GM23338 (cell line): Measurements from ENCODE around the gene ARMC7. TPM values are rescaled to one million over a fixed set of nuclear protein-coding genes. Genes with fewer than 3 reads are reported as not detected.
A peak's percentile ranks its signal among the peaks of the same experiment; 100 is the strongest.

ENCODE experiments used
- ATAC-seq: fragments of 200-7000 bp; cut with Tn5 transposase; 3 replicates; pipeline ENCODE4 v1.9.1; 2020
- DNase-seq: peaks from one replicate; pipeline ENCODE4 v3.0.0-alpha.2; 2015; ENCODE audit warnings: low spot score
- H2AFZ ChIP-seq: fragments of 200-600 bp; sonication (generic); 2 replicates; pipeline ENCODE4 v1.8.0; 2016; ENCODE audit warnings: antibody characterized with exemption, mild to moderate bottlenecking, moderate library complexity
- H3F3A ChIP-seq: fragments of 200-600 bp; sonication (generic); replicated peaks from 2 replicates; pipeline ENCODE4 v1.8.0; 2017; ENCODE audit warnings: antibody characterized with exemption, mixed run types, low read depth
- H3K27ac ChIP-seq: fragments of 200-600 bp; sonication (generic); 2 replicates; pipeline ENCODE4 v1.6.1; 2016; ENCODE audit warnings: low read depth
- H3K27me3 ChIP-seq: fragments of 200-600 bp; sonication (generic); 2 replicates; pipeline ENCODE4 v1.8.0; 2016; ENCODE audit warnings: mild to moderate bottlenecking, mixed run types, moderate library complexity; ENCODE audit not compliant: insufficient read depth
- H3K36me3 ChIP-seq: fragments of 200-600 bp; sonication (generic); 2 replicates; pipeline ENCODE4 v1.8.0; 2016; ENCODE audit warnings: mild to moderate bottlenecking; ENCODE audit not compliant: insufficient read depth
- H3K4me1 ChIP-seq: fragments of 200-600 bp; sonication (generic); 2 replicates; pipeline ENCODE4 v1.8.0; 2016; ENCODE audit warnings: mild to moderate bottlenecking, moderate library complexity; ENCODE audit not compliant: insufficient read depth
- H3K4me2 ChIP-seq: fragments of 200-600 bp; sonication (generic); 2 replicates; pipeline ENCODE4 v1.7.1; 2017; ENCODE audit warnings: mixed run types
- H3K4me3 ChIP-seq: fragments of 200-600 bp; sonication (generic); 2 replicates; pipeline ENCODE4 v1.6.1; 2016; ENCODE audit warnings: mixed run types
- H3K79me2 ChIP-seq: fragments of 200-600 bp; sonication (generic); replicated peaks from 2 replicates; pipeline ENCODE4 v1.8.0; 2017; ENCODE audit warnings: mild to moderate bottlenecking; ENCODE audit not compliant: insufficient read depth
- H3K9me2 ChIP-seq: fragments of 200-600 bp; sonication (generic); 2 replicates; pipeline ENCODE4 v1.8.0; 2017; ENCODE audit not compliant: insufficient read depth
- H4K20me1 ChIP-seq: fragments of 200-600 bp; sonication (generic); replicated peaks from 2 replicates; pipeline ENCODE4 v1.8.0; 2017; ENCODE audit warnings: mild to moderate bottlenecking; ENCODE audit not compliant: insufficient read depth
- H3K27ac Mint-ChIP-seq: 2 replicates; pipeline ENCODE4 v1.8.0; 2020; ENCODE audit warnings: inconsistent platforms, mild to moderate bottlenecking, moderate library complexity, mixed read lengths
- H3K27me3 Mint-ChIP-seq: 3 replicates; pipeline ENCODE4 v1.8.0; 2022; ENCODE audit warnings: low read depth, mild to moderate bottlenecking, moderate library complexity, mixed read lengths, inconsistent platforms; ENCODE audit not compliant: insufficient read depth, poor library complexity
- H3K36me3 Mint-ChIP-seq: 3 replicates; pipeline ENCODE4 v1.8.0; 2021; ENCODE audit warnings: low read depth, mild to moderate bottlenecking, inconsistent platforms, moderate library complexity, mixed read lengths
- H3K4me1 Mint-ChIP-seq: 3 replicates; pipeline ENCODE4 v1.8.0; 2020; ENCODE audit warnings: mild to moderate bottlenecking, inconsistent platforms, mixed read lengths
- H3K4me3 Mint-ChIP-seq: 3 replicates; pipeline ENCODE4 v1.8.0; 2021; ENCODE audit warnings: moderate library complexity, mild to moderate bottlenecking, inconsistent platforms, mixed read lengths
- H3K9me3 Mint-ChIP-seq: 3 replicates; pipeline ENCODE4 v1.8.0; 2020; ENCODE audit warnings: moderate library complexity, mild to moderate bottlenecking, inconsistent platforms, mixed read lengths
- CREB1 ChIP-seq: fragments of 250-450 bp; sonication (Bioruptor Pico); IDR thresholded peaks from 2 replicates; pipeline ENCODE4 v1.5.0; 2020; ENCODE audit warnings: low read depth, mild to moderate bottlenecking, moderate library complexity
- EZH2 ChIP-seq: fragments of 200-600 bp; sonication (generic); IDR thresholded peaks from one replicate; pipeline ENCODE4 v1.8.0; 2017; ENCODE audit warnings: antibody characterized with exemption, mild to moderate bottlenecking, low read depth; ENCODE audit not compliant: unreplicated experiment
- EZH2phosphoT487 ChIP-seq: fragments of 200-600 bp; sonication (generic); IDR thresholded peaks from one replicate; pipeline ENCODE4 v1.8.1; 2018; ENCODE audit warnings: antibody characterized with exemption; ENCODE audit not compliant: unreplicated experiment
- JUNB ChIP-seq: IDR thresholded peaks from one replicate; pipeline ENCODE4 v1.6.1; 2016; ENCODE audit warnings: antibody characterized with exemption; ENCODE audit not compliant: unreplicated experiment
- NANOG ChIP-seq: IDR thresholded peaks from 2 replicates; pipeline ENCODE4 v1.6.1; 2016; ENCODE audit warnings: antibody characterized with exemption, borderline replicate concordance
- POLR2AphosphoS5 ChIP-seq: IDR thresholded peaks from 2 replicates; pipeline ENCODE4 v1.6.1; 2016; ENCODE audit warnings: antibody characterized with exemption, low read depth
- STAT1 ChIP-seq: IDR thresholded peaks from one replicate; pipeline ENCODE4 v1.6.1; 2016; ENCODE audit warnings: antibody characterized with exemption; ENCODE audit not compliant: unreplicated experiment
- ZNF114 ChIP-seq: fragments of 250-450 bp; sonication (Bioruptor Pico); IDR thresholded peaks from 2 replicates; pipeline ENCODE4 v1.5.0; 2020; ENCODE audit warnings: mild to moderate bottlenecking, moderate library complexity
- ZNF331 ChIP-seq: fragments of 250-450 bp; sonication (Bioruptor Pico); IDR thresholded peaks from 2 replicates; pipeline ENCODE4 v1.5.0; 2020; ENCODE audit warnings: low read depth, mild to moderate bottlenecking, moderate library complexity
- polyA plus RNA-seq: library from polyadenylated mRNA; unstranded; fragments of >200 nt; fragmentation: Nextera tagmentation; extraction: Ambion mirVana; gene quantifications from 2 replicates; pipeline ENCODE4 v1.2.1, GENCODE V29; 2016
- total RNA-seq: library from RNA; depleted of rRNA; stranded (reverse); fragments of >200 nt; shearing (Covaris generic); gene quantifications from 2 replicates; pipeline ENCODE4 v1.2.3, GENCODE V29; 2014
- TF ChIP-seq, protein P1 (sequence below): IDR thresholded peaks from one replicate; pipeline ENCODE4 v1.6.1; 2018; ENCODE audit warnings: antibody characterized with exemption; ENCODE audit not compliant: unreplicated experiment
- TF ChIP-seq, protein P2 (sequence below), 2 experiments: fragments of 200-600 bp in 1 of 2; sonication (generic) in 1 of 2; conservative IDR thresholded peaks; 2 replicates each; pipeline versions ENCODE4 v1.5.1 to v1.6.1; 2016 to 2017; ENCODE audit warnings: antibody characterized with exemption in 2 of 2, low read depth in 2 of 2, mild to moderate bottlenecking in 2 of 2, moderate library complexity in 1 of 2
- TF ChIP-seq, protein P3 (sequence below): fragments of 250-450 bp; sonication (Bioruptor Pico); IDR thresholded peaks from 2 replicates; pipeline ENCODE4 v1.5.0; 2020; ENCODE audit warnings: mild to moderate bottlenecking, moderate library complexity
- TF ChIP-seq, protein P4 (sequence below): IDR thresholded peaks from 2 replicates; pipeline ENCODE4 v1.6.1; 2016; ENCODE audit warnings: antibody characterized with exemption

ARMC7 gene
- total and polyA plus RNA-seq, 2 experiments from 2014 or later = 5.6 to 8.4 TPM

DNA sequence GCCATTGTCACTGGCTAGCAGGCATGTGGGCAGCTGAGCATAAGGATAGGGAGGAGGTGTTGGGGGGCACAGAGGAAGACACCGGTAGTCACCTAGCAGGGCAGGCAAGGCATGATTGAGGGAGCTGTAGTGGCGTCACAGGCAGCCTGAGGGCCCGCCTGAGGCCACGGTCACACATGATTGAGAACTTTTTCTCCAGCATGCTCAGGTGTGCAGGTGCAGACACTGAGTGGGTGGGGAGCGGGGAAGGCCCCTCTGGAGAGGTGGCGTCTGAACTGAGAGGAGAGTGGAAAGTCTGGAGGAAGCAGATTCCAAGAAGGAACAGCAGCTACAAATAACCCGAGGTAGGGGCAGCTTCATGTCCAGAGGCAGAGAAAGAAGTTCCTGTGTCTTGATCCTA is 10.9 kb upstream of the ARMC7 start:
- Mint-ChIP-seq H3K4me1 (peaks cover 11% of the 10 kb centered on the region), H3K9me3 (no peaks in the 10 kb centered on the region), H3K27ac (0 out of 2 replicates have a peak overlapping the region, but pooled peaks have one; percentile 32), H3K36me3 (peaks cover 31% of the 10 kb centered on the region), H3K4me3 (no peak overlapping the region), H3K27me3 (peaks cover 14% of the 10 kb centered on the region)
- Histone ChIP-seq H4K20me1 (no peaks in the 10 kb centered on the region; the same call in 1 of the 2 replicates), H3K79me2 (no peaks in the 10 kb centered on the region), H3K4me1 (peaks cover 5% of the 10 kb centered on the region), H2AFZ (no peak overlapping the region), H3K9me2 (no peaks in the 10 kb centered on the region), H3K4me2 (no peak overlapping the region), H3K36me3 (no peaks in the 10 kb centered on the region), H3F3A (no peaks in the 10 kb centered on the region; the same call in 1 of the 2 replicates), H3K4me3 (no peak overlapping the region), H3K27me3 (no peaks in the 10 kb centered on the region), H3K27ac (no peak overlapping the region)
- no peak for TF ChIP-seq JUNB
- no peak for TF ChIP-seq STAT1
- TF ChIP-seq, protein P1, sequence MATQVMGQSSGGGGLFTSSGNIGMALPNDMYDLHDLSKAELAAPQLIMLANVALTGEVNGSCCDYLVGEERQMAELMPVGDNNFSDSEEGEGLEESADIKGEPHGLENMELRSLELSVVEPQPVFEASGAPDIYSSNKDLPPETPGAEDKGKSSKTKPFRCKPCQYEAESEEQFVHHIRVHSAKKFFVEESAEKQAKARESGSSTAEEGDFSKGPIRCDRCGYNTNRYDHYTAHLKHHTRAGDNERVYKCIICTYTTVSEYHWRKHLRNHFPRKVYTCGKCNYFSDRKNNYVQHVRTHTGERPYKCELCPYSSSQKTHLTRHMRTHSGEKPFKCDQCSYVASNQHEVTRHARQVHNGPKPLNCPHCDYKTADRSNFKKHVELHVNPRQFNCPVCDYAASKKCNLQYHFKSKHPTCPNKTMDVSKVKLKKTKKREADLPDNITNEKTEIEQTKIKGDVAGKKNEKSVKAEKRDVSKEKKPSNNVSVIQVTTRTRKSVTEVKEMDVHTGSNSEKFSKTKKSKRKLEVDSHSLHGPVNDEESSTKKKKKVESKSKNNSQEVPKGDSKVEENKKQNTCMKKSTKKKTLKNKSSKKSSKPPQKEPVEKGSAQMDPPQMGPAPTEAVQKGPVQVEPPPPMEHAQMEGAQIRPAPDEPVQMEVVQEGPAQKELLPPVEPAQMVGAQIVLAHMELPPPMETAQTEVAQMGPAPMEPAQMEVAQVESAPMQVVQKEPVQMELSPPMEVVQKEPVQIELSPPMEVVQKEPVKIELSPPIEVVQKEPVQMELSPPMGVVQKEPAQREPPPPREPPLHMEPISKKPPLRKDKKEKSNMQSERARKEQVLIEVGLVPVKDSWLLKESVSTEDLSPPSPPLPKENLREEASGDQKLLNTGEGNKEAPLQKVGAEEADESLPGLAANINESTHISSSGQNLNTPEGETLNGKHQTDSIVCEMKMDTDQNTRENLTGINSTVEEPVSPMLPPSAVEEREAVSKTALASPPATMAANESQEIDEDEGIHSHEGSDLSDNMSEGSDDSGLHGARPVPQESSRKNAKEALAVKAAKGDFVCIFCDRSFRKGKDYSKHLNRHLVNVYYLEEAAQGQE = no peak
- TF ChIP-seq, protein P2, sequence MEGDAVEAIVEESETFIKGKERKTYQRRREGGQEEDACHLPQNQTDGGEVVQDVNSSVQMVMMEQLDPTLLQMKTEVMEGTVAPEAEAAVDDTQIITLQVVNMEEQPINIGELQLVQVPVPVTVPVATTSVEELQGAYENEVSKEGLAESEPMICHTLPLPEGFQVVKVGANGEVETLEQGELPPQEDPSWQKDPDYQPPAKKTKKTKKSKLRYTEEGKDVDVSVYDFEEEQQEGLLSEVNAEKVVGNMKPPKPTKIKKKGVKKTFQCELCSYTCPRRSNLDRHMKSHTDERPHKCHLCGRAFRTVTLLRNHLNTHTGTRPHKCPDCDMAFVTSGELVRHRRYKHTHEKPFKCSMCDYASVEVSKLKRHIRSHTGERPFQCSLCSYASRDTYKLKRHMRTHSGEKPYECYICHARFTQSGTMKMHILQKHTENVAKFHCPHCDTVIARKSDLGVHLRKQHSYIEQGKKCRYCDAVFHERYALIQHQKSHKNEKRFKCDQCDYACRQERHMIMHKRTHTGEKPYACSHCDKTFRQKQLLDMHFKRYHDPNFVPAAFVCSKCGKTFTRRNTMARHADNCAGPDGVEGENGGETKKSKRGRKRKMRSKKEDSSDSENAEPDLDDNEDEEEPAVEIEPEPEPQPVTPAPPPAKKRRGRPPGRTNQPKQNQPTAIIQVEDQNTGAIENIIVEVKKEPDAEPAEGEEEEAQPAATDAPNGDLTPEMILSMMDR (conservative IDR thresholded peaks at IDR 0.05; ENCODE audit: low read depth in 2 of 2) = no peak
- no peak for TF ChIP-seq ZNF331 (CRISPR knock-in tag)
- TF ChIP-seq ZNF114 (CRISPR knock-in tag) = no peak
- TF ChIP-seq EZH2phosphoT487 = no peak
- no peak for TF ChIP-seq EZH2
- TF ChIP-seq CREB1 (CRISPR knock-in tag) = no peak
- TF ChIP-seq, protein P3, sequence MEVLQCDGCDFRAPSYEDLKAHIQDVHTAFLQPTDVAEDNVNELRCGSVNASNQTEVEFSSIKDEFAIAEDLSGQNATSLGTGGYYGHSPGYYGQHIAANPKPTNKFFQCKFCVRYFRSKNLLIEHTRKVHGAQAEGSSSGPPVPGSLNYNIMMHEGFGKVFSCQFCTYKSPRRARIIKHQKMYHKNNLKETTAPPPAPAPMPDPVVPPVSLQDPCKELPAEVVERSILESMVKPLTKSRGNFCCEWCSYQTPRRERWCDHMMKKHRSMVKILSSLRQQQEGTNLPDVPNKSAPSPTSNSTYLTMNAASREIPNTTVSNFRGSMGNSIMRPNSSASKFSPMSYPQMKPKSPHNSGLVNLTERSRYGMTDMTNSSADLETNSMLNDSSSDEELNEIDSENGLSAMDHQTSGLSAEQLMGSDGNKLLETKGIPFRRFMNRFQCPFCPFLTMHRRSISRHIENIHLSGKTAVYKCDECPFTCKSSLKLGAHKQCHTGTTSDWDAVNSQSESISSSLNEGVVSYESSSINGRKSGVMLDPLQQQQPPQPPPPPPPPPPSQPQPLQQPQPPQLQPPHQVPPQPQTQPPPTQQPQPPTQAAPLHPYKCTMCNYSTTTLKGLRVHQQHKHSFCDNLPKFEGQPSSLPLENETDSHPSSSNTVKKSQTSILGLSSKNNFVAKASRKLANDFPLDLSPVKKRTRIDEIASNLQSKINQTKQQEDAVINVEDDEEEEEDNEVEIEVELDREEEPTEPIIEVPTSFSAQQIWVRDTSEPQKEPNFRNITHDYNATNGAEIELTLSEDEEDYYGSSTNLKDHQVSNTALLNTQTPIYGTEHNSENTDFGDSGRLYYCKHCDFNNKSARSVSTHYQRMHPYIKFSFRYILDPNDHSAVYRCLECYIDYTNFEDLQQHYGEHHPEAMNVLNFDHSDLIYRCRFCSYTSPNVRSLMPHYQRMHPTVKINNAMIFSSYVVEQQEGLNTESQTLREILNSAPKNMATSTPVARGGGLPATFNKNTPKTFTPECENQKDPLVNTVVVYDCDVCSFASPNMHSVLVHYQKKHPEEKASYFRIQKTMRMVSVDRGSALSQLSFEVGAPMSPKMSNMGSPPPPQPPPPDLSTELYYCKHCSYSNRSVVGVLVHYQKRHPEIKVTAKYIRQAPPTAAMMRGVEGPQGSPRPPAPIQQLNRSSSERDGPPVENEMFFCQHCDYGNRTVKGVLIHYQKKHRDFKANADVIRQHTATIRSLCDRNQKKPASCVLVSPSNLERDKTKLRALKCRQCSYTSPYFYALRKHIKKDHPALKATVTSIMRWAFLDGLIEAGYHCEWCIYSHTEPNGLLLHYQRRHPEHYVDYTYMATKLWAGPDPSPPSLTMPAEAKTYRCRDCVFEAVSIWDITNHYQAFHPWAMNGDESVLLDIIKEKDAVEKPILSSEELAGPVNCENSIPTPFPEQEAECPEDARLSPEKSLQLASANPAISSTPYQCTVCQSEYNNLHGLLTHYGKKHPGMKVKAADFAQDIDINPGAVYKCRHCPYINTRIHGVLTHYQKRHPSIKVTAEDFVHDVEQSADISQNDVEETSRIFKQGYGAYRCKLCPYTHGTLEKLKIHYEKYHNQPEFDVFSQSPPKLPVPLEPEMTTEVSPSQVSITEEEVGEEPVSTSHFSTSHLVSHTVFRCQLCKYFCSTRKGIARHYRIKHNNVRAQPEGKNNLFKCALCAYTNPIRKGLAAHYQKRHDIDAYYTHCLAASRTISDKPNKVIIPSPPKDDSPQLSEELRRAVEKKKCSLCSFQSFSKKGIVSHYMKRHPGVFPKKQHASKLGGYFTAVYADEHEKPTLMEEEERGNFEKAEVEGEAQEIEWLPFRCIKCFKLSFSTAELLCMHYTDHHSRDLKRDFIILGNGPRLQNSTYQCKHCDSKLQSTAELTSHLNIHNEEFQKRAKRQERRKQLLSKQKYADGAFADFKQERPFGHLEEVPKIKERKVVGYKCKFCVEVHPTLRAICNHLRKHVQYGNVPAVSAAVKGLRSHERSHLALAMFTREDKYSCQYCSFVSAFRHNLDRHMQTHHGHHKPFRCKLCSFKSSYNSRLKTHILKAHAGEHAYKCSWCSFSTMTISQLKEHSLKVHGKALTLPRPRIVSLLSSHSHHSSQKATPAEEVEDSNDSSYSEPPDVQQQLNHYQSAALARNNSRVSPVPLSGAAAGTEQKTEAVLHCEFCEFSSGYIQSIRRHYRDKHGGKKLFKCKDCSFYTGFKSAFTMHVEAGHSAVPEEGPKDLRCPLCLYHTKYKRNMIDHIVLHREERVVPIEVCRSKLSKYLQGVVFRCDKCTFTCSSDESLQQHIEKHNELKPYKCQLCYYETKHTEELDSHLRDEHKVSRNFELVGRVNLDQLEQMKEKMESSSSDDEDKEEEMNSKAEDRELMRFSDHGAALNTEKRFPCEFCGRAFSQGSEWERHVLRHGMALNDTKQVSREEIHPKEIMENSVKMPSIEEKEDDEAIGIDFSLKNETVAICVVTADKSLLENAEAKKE (CRISPR knock-in tag) = no peak
- TF ChIP-seq NANOG = no peak
- TF ChIP-seq POLR2AphosphoS5 = no peak
- TF ChIP-seq, protein P4, sequence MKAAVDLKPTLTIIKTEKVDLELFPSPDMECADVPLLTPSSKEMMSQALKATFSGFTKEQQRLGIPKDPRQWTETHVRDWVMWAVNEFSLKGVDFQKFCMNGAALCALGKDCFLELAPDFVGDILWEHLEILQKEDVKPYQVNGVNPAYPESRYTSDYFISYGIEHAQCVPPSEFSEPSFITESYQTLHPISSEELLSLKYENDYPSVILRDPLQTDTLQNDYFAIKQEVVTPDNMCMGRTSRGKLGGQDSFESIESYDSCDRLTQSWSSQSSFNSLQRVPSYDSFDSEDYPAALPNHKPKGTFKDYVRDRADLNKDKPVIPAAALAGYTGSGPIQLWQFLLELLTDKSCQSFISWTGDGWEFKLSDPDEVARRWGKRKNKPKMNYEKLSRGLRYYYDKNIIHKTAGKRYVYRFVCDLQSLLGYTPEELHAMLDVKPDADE = no peak
- DNase-seq = no peak
- no peak for ATAC-seq
